Right forelimb (tissue), 1 donor: ENCODE measurements around the gene GREB1L.

ENCODE experiments used
- DNase-seq: peaks from one replicate; pipeline ENCODE4 v3.0.0-alpha.2; 2018

Gene GREB1L

GRCh38 chr18:21383031-21383430 is 141.0 kb downstream of the GREB1L start:
- no peak for DNase-seq

DNA sequence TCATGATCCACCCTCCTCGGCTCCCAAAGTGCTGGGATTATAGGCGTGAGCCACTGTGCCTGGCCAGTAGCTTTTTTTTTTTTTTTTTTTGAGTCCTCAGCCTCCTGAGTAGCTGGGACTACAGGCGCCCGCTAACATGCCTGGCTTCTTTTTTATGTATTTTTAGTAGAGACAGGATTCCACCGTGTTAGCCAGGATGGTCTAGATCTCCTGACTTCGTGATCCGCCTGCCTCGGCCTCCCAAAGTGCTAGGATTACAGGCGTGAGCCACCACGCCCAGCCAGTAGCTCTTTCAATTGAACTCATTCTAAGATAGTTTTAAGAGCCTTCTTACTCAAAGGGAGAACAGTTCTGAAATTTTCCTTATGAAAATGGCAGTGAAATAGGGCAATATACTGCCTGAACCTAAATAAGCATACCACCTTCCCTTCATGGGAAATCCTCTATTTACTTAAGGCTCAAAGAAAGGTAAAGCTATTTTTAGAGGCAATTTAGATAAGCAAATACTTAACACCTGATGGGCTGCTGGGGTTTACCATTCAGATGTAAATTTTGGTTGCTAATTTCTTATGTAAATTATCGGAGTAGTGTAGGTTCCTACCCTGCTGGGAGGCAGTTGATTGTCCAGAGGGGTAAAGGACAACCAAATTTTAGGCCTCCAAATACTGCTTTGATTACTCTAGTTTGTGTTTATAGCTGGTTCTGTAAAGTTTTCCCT is 144.7 kb downstream of the GREB1L start:
- DNase-seq, result no peak

DNA sequence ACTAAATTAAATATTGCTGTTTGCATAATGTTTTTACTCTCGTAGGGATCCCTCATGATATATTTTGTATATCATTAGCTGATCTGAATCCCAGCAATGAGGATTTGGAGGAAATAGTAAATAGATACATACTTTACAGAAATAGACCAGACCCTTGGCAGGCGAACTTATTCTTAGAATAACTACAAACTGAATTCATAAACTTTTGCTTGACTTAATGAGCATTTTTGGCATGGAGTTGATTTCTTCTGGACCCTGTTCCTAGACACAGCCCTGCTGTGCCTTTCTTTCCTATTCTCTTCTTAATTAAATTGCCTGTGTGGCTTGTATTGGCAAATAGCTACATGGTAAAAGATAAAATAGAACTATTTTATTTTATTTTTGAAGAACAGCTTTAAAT is 145.9 kb downstream of the GREB1L start:
- no peak for DNase-seq

- no peak for DNase-seq
Observed at GRCh38 chr18:21389283-21389682, 147.3 kb downstream of the GREB1L start.

DNA sequence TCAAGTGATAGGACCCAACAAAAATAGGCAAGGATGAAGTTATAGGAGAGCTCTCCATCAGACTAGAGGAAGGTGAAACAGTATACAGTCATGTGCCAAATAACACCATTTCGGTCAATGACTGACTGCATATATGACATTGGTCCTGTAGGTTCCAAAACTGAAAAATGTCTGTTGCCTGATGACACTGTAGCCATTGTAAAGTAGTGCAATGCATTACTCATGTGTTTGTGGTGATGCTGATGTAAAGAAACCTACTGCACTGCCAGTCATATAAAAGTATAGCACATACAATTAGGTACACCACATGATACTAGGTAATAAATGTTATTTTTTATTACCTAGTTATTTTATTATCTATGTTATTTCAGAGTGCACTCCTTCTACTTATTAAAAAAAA is 147.9 kb downstream of the GREB1L start:
- DNase-seq, result no peak

- no peak for DNase-seq
Observed at GRCh38 chr18:21391074-21391673, 149.1 kb downstream of the GREB1L start.

GRCh38 chr18:21393986-21394385 is 152.0 kb downstream of the GREB1L start:
- DNase-seq, result no peak

GRCh38 chr18:21398121-21398520 is 156.1 kb downstream of the GREB1L start:
- DNase-seq, result no peak

- DNase-seq, result no peak
Observed at GRCh38 chr18:21402272-21402671, 160.2 kb downstream of the GREB1L start.

DNA sequence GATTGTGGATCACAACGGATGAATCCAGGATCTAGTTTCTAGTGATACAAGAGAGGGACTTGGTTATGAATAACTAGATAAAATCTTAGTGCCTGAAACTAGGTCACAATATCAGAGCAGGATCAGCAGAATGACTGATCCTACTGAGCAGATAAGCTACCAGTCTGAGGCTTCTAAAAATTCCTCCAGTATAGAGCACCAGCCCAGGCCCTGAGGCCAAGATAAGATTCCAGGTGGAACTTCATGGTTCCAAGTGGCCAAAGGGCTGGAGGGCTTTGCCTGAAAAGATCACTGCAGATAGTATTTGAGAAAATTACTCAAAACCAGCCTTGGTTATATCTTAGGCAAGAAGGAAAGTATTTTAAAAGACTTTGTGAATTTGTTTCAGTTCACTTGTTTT is 162.4 kb downstream of the GREB1L start:
- DNase-seq, result no peak

DNA sequence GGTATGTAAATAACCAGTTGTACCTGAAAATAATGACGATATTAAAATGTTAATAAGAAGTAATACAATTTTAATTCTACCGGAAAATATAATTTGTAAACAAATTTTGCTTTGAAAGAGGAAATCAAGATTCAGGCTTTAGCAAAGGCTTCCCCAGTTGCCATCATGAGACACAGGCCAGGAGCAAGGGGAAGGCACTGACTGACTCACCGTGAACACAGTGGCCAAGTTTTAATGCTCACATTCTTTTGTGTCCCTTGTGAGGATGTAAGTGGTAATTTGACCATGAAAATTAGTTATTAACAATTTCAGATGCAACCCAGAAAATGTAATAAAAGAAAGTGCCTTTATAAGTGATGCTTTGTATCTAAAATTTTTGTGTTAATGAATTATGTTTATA is 164.1 kb downstream of the GREB1L start:
- no peak for DNase-seq

GRCh38 chr18:21408681-21409080 is 166.6 kb downstream of the GREB1L start:
- no peak for DNase-seq

DNA sequence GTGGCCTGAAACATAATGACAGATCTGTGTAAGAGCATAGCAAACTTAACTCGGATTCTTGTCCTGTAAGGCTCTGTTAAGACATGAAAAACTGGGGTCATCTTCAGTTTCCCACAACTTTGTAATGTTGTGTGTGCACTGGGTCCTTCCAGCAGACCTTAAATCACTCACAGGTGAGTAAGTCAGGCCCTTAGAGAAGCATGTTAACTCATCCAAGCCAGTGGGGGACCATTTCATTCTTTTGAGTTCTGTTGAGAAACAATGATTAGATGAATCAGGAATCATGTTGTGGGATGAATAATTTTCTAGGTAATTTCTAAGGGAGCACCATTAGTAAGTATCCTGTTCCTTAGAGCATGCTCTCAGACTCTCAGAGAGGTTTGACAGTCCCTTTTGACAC is 191.4 kb downstream of the GREB1L start:
- no peak for DNase-seq

DNA sequence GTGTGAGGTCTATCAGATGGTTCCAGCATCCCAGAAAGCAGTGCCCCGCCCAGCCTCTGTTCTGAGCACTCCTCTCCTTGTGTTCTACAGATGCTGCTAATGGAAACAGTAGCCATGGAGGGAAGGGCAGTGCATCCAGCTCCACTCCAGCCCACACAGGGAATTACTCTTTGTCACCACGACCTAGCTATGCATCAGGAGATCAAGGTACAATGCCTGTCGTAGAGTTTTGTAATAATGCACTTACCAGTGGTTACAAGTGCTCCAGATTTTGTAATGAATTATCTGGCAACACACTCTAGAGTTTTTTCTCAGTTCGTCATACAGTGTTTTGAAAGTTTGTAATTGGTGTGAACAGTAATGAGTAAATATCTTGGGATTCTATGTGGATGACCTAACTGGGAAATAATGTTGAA is 197.4 kb downstream of the GREB1L start:
- no peak for DNase-seq

- DNase-seq, result no peak
Observed at GRCh38 chr18:21441670-21442069, 199.6 kb downstream of the GREB1L start.

GRCh38 chr18:21443776-21444464 is 201.9 kb downstream of the GREB1L start:
- DNase-seq, result no peak

DNA sequence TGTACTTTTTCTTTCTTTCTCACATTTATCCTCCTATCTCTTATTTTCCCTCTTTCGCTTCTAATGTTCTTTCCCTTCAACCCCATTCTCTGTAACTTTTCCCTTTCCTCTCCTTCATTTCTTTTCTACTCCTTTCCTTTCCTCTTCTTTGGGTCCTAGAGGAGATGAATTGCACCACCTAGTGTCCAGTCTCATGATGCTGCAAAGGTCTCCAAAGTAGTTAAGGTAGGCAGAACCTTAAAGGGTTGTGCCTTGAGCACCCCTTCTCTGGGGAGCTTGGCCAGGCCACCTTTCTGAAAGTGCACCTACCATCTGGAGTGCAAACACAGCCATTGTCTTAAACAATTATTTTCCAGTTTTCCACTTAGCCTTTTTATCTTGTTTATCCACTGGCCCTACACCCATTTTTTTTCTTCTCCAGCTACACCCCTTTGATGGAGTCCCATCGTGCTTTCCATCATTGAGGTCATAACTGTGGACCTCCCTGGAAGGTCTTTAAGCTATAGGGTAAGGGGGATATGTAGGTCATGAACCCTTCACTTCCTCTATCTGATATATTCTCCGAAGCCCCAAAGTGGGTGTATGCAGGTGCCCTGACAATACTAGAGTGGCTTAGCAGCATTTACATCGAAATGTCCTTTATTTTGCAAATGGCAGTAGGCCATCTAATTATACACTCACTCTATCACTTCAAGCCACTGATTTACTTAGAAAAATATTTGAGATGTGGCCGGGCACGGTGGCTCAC is 202.6 kb downstream of the GREB1L start:
- DNase-seq, result no peak

DNA sequence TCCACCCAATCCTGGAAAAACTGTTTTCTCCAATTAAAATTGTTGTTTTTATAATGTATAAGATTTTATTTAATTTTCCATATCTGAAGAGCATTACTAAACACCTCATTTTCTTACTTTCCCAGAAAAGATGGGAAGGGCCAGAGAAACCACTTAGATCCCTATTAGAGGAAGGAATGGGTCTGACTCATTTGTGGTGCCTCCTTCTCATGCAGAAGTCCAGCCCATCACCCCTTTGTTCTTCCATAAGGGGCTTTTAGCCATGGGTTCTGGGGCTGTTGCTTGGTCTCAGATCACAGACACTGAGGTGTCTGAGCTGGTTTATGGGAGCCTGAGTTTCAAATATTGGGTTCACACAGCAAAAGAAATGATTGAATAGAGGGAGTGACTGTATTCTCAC is 206.3 kb downstream of the GREB1L start:
- DNase-seq, result no peak

- no peak for DNase-seq
Observed at GRCh38 chr18:21449367-21450290, 207.6 kb downstream of the GREB1L start.

GRCh38 chr18:21450503-21450902 is 208.5 kb downstream of the GREB1L start:
- DNase-seq, result no peak

DNA sequence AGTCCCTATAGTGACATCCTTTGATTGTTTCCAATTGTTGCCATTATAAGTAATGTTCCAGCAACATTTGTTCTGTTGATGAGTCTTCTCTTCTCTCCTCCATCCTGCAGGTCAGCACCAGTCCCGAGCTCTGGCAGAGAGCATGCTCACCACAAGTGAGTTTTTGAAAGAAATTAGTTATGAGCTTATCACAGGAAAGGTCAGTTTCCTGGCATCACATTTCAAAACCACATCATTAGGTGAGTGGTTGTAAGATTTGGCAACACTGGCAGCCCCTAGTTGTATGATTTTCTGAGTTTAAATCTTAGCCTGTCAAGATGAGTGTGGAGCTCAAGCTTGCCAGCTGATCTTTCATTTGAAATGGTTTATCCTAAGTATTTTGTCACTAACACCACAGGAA is 208.9 kb downstream of the GREB1L start:
- DNase-seq, result no peak

GRCh38 chr18:21451851-21452250 is 209.8 kb downstream of the GREB1L start:
- DNase-seq, result no peak
